Progenitor cell of endocrine pancreas (in vitro differentiated cells): ENCODE measurements around the gene RAI2. TPM values are rescaled to one million over a fixed set of nuclear protein-coding genes. Genes with fewer than 3 reads are reported as not detected.

Source experiments
- DNase-seq: peaks from one replicate; pipeline ENCODE4 v3.0.0; 2021; ENCODE audit warnings: low spot score; ENCODE audit not compliant: unreplicated experiment
- H3K27ac Mint-ChIP-seq: 2 replicates; pipeline ENCODE4 v1.8.0; 2021; ENCODE audit warnings: mild to moderate bottlenecking, moderate library complexity, mixed read lengths
- H3K27me3 Mint-ChIP-seq: 2 replicates; pipeline ENCODE4 v1.8.0; 2021; ENCODE audit warnings: mixed read lengths
- H3K36me3 Mint-ChIP-seq: 2 replicates; pipeline ENCODE4 v1.8.0; 2022; ENCODE audit warnings: mixed read lengths; ENCODE audit not compliant: insufficient read depth
- H3K4me1 Mint-ChIP-seq: 2 replicates; pipeline ENCODE4 v1.8.0; 2021; ENCODE audit warnings: low read depth, mixed read lengths
- H3K4me3 Mint-ChIP-seq: 2 replicates; pipeline ENCODE4 v1.8.0; 2021; ENCODE audit warnings: low read depth, mild to moderate bottlenecking, moderate library complexity, mixed read lengths
- H3K9me3 Mint-ChIP-seq: 2 replicates; pipeline ENCODE4 v1.8.0; 2021; ENCODE audit warnings: low read depth, mixed read lengths
- total RNA-seq: library from RNA; stranded (reverse); gene quantifications from 2 replicates; pipeline ENCODE4 v1.2.1, GENCODE V29; 2021
- TF ChIP-seq, protein P1 (sequence below): fragments of 200-600 bp; sonication (generic); IDR thresholded peaks from one replicate; pipeline ENCODE4 v1.5.0; 2021; ENCODE audit warnings: antibody characterized with exemption, mild to moderate bottlenecking; ENCODE audit not compliant: unreplicated experiment

RAI2 gene
- total RNA-seq, 1 donor from 2014 or later = 7.0 TPM

DNA sequence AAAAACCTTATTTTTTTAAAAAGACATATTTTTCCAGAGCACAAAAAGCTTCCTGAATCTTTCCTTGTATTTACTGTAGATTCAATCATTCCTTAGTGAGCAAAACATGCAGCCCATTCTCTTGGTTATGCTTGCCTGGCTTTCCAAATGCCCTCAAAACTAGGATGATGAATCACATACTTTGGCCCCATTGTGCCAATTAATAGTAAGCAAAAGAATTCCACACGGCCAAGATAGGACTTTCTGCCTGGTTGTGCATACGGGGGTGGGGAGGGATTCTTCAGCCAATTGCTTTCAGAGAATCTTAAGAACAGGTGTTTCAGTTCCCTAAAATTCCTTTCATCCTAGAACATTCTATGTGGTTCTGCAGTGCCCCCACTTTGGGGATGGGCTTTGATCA is 7.0 kb downstream of the RAI2 start:
- no peaks in the 10 kb centered on the region for H3K9me3 Mint-ChIP-seq
- TF ChIP-seq, protein P1, sequence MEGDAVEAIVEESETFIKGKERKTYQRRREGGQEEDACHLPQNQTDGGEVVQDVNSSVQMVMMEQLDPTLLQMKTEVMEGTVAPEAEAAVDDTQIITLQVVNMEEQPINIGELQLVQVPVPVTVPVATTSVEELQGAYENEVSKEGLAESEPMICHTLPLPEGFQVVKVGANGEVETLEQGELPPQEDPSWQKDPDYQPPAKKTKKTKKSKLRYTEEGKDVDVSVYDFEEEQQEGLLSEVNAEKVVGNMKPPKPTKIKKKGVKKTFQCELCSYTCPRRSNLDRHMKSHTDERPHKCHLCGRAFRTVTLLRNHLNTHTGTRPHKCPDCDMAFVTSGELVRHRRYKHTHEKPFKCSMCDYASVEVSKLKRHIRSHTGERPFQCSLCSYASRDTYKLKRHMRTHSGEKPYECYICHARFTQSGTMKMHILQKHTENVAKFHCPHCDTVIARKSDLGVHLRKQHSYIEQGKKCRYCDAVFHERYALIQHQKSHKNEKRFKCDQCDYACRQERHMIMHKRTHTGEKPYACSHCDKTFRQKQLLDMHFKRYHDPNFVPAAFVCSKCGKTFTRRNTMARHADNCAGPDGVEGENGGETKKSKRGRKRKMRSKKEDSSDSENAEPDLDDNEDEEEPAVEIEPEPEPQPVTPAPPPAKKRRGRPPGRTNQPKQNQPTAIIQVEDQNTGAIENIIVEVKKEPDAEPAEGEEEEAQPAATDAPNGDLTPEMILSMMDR = no peak
- H3K36me3 Mint-ChIP-seq = no peaks in the 10 kb centered on the region
- DNase-seq = no peak
- no peak overlapping the region for H3K27ac Mint-ChIP-seq
- H3K4me1 Mint-ChIP-seq = no peaks in the 10 kb centered on the region
- no peak overlapping the region for H3K4me3 Mint-ChIP-seq
- peaks cover 36% of the 10 kb centered on the region for H3K27me3 Mint-ChIP-seq

DNA sequence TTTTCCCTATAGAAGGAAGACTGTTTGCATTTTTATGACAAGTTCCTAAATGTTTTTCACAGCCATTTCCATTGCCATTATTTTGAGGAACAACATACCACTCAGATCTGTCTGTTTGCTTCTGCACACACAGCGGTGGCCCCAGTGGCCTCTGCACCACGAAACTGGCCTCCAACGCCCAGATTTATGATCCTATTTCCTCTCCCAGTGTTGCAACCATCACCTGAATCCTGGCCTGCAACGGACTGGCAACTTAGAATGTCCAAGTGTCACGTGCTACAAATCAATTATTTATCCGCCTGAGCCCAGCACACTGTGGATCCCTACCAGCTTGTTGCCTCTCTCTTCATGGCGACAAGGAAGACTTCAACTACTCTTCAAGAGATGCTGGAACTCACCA is 9.2 kb downstream of the RAI2 start:
- TF ChIP-seq, protein P1 = no peak
- Mint-ChIP-seq H3K9me3 (peaks cover 10% of the 10 kb centered on the region), H3K27me3 (peaks cover 18% of the 10 kb centered on the region), H3K4me3 (no peak overlapping the region), H3K27ac (no peak overlapping the region), H3K4me1 (no peaks in the 10 kb centered on the region), H3K36me3 (no peaks in the 10 kb centered on the region)
- DNase-seq = no peak

DNA sequence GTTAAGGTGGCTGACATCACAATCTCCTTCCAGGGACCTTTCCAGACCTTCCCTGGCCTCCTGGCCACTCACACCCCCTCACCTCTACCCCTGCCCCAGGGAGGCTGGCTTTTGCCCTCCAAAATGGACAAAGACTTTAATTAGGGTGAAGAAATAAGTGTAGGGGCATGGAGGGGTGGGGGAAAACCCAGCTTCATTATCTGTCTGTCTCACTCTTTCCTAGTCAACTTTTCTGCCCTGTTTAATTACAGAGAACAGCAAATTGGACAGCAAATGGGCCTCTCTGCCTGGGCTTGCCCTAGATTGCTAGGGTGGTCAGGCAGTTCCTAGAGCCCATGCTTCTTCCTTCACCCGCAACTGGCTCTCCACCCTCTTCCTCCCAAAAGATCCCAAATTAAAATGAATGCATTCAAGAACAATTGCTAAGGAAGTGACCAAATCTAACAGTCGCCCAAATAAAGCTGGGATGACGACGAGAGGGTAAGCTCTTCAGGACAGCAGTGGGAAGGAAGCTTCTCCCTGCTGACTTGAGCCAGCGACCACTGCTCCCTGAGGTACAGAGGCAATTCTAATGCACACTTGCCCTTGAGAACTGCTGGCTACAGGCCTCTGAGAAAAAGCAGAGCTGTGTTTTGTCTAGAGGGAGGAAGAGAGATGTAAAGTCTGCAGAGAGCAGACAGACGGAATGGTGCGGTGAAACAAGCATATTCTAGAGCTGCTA is 12.4 kb downstream of the RAI2 start:
- no peaks in the 10 kb centered on the region for H3K4me1 Mint-ChIP-seq
- H3K27me3 Mint-ChIP-seq = peaks cover 3% of the 10 kb centered on the region
- TF ChIP-seq, protein P1 = no peak
- no peak overlapping the region for H3K27ac Mint-ChIP-seq
- H3K9me3 Mint-ChIP-seq = peaks cover 11% of the 10 kb centered on the region
- H3K36me3 Mint-ChIP-seq = no peaks in the 10 kb centered on the region
- no peak overlapping the region for H3K4me3 Mint-ChIP-seq
- no peak for DNase-seq

DNA sequence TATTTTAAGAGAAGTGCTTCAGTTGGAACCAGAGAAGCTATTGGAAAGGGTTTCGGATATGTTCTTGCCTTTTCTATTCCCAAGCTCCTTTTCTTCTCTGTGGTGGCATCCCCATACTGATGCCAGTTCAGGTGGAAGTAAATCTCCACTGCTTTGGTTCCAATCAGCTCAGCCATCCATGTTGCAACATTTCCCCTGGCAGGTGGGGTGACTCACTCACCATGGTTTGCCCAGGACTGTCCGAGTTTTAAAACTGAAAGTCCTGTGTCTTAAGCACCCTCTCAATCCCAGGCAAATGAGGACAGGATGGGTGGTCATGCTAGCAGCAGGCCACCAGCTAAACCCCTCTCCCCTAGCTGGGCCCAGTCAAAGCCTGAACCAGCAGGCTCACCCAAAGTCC is 15.1 kb downstream of the RAI2 start:
- H3K27ac Mint-ChIP-seq = no peak overlapping the region
- H3K4me3 Mint-ChIP-seq = no peak overlapping the region
- no peaks in the 10 kb centered on the region for H3K36me3 Mint-ChIP-seq
- peaks cover 11% of the 10 kb centered on the region for H3K9me3 Mint-ChIP-seq
- no peak for DNase-seq
- no peaks in the 10 kb centered on the region for H3K4me1 Mint-ChIP-seq
- TF ChIP-seq, protein P1 = no peak
- H3K27me3 Mint-ChIP-seq = peaks cover 3% of the 10 kb centered on the region

DNA sequence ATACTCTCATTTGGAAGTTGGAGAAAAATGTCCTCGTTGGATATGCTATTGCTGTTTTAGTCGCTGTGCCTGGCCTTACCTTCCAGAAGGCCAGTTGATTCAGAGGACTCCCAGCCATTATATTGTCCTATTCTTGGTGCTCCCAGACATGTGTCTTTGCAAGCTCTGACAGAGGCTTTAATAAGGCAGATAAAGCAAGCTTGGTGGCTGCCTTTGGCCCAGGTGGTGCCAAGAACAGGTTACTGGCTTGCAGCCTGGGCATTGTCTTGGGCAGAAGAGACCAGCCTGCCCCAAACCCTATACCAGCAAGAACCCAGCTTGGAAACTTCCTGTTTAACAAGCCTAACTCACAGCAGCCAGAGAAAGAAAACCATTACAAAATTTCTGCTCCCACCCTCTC is 16.9 kb downstream of the RAI2 start:
- Mint-ChIP-seq H3K4me1 (no peaks in the 10 kb centered on the region), H3K27ac (no peak overlapping the region), H3K27me3 (peaks cover 3% of the 10 kb centered on the region), H3K4me3 (no peak overlapping the region), H3K36me3 (no peaks in the 10 kb centered on the region), H3K9me3 (peaks cover 11% of the 10 kb centered on the region)
- TF ChIP-seq, protein P1 = no peak
- no peak for DNase-seq
